Keratinocyte (primary cell): ENCODE measurements around the gene TARBP1.

Experiments
- CTCF ChIP-seq, 3 experiments: IDR thresholded peaks in 1 of 3; conservative IDR thresholded peaks in 1 of 3; optimal IDR thresholded peaks in 1 of 3; 2 replicates in 2 of 3; 3 replicates in 1 of 3; pipeline versions ENCODE3 to v1.5.1; 2011; ENCODE audit warnings: low read length in 3 of 3, mild to moderate bottlenecking in 3 of 3, moderate library complexity in 2 of 3, control low read depth in 1 of 3, inconsistent platforms in 1 of 3; ENCODE audit not compliant: insufficient read depth in 2 of 3; ENCODE audit errors: extremely low read depth in 1 of 3
- EZH2 ChIP-seq: IDR thresholded peaks from one replicate; pipeline ENCODE4 v1.6.1; 2012; ENCODE audit warnings: inconsistent platforms, mild to moderate bottlenecking, low read length, moderate library complexity

GRCh38 chr1:234484218-234484617 lies 5.2 kb upstream of the TARBP1 start:
- TF ChIP-seq CTCF (optimal IDR thresholded peaks at IDR 0.05 in 1 of 3, IDR thresholded peaks at IDR 0.05 in 1 of 3, conservative IDR thresholded peaks at IDR 0.05 in 1 of 3; ENCODE audit: extremely low read depth in 1 of 3, insufficient read depth in 2 of 3, low read length in 3 of 3) (no peak), EZH2 (no peak)
